Measurements from ENCODE around the gene PLK5. TPM values are rescaled to one million over a fixed set of nuclear protein-coding genes. Genes with fewer than 3 reads are reported as not detected.
"Not testable (repeated sequence)": the region's sequence is repeated elsewhere in the genome, so short reads cannot be mapped to it uniquely, and the experiment has no call there.

Gene PLK5
- total and polyA plus RNA-seq, 9 donors, result 0.08 to 1.9 (median 0.31) TPM

DNA sequence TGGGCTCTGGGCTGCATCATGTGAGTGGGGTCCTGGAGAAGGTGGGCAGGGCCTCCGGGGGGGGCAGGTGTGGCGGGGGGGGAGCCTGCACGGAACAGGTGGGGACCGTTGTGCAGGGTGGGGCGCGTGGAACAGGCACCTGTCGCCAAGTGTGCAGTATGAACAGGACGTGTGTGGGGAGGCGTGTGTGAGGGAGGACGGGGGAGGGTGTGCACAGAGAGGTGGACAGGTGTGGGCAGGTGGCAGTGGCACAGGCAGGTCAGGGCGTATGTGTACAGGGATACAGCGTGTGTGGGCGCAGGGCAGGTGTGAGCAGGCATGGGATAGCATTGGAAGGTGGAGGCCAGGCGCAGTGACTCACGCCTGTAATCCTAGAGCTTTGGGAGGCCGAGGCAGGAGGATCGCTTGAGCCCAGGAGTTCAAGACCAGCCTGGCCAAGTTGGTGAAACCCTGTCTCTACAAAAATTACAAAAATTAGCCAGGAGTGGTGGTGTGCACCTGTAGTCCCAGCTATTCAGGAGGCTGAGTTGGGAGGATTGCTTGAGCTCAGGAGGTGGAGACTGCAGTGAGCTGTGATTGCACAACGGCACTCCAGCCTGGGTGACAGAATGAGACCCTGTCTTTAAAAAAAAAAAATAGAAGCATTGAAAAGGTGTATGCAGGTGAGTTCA is 3.2 kb downstream of the PLK5 start:
- Histone ChIP-seq H3K9me3 (replicated peaks; ENCODE audit: control insufficient read depth, low read depth, low read length) (no peaks in the 10 kb centered on the region), H3K27me3 (ENCODE audit: control insufficient read depth, insufficient read depth, low read length) (peaks cover 49% of the 10 kb centered on the region), H3K36me3 (ENCODE audit: control insufficient read depth, insufficient read depth, low read length) (no peaks in the 10 kb centered on the region), H3K27ac (ENCODE audit: low read length) (no peak overlapping the region), H3K4me1 (ENCODE audit: control insufficient read depth, insufficient read depth, low read length) (peaks cover 3% of the 10 kb centered on the region), H3K4me3 (ENCODE audit: low read length) (no peak overlapping the region)
- no peak for DNase-seq
- 78% methylated on average over 17 of the region's 18 CpGs for WGBS (ENCODE audit: insufficient coverage)

DNA sequence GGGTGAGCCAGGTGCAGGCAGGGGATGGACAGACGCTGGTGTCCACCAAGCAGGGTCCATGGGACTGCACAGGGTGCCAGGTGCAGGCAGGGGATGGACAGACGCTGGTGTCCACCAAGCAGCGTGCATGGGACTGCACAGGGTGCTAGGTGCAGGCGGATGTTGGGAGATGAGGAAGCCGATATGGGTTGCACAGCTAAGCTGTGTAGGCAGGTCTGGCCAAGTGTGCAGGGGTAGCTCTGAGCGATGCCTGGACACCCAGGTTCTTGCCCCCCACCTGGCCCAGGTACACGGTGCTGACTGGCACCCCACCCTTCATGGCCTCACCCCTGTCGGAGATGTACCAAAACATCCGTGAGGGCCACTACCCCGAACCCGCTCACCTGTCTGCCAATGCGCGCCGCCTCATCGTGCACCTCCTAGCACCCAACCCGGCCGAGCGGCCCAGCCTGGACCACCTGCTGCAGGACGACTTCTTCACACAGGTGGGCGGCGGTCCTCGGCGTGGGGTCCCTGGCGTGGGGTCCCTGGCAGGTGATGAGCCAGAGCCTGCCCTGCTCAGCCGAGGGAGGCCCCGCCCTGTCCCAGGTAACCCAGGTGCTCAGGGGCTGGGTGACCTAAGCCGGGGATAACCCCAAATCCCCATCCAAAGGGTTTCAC is 3.9 kb downstream of the PLK5 start:
- no peak for DNase-seq
- no peak overlapping the region for H3K27ac ChIP-seq (ENCODE audit: low read length)
- H3K36me3 ChIP-seq (ENCODE audit: control insufficient read depth, insufficient read depth, low read length), result no peaks in the 10 kb centered on the region
- WGBS (ENCODE audit: insufficient coverage), result 86% methylated on average over 27 of the region's 27 CpGs
- H3K4me3 ChIP-seq (ENCODE audit: low read length), result no peak overlapping the region
- no peaks in the 10 kb centered on the region for H3K9me3 ChIP-seq (replicated peaks; ENCODE audit: control insufficient read depth, low read depth, low read length)
- peaks cover 3% of the 10 kb centered on the region for H3K4me1 ChIP-seq (ENCODE audit: control insufficient read depth, insufficient read depth, low read length)
- H3K27me3 ChIP-seq (ENCODE audit: control insufficient read depth, insufficient read depth, low read length), result peaks cover 45% of the 10 kb centered on the region

DNA sequence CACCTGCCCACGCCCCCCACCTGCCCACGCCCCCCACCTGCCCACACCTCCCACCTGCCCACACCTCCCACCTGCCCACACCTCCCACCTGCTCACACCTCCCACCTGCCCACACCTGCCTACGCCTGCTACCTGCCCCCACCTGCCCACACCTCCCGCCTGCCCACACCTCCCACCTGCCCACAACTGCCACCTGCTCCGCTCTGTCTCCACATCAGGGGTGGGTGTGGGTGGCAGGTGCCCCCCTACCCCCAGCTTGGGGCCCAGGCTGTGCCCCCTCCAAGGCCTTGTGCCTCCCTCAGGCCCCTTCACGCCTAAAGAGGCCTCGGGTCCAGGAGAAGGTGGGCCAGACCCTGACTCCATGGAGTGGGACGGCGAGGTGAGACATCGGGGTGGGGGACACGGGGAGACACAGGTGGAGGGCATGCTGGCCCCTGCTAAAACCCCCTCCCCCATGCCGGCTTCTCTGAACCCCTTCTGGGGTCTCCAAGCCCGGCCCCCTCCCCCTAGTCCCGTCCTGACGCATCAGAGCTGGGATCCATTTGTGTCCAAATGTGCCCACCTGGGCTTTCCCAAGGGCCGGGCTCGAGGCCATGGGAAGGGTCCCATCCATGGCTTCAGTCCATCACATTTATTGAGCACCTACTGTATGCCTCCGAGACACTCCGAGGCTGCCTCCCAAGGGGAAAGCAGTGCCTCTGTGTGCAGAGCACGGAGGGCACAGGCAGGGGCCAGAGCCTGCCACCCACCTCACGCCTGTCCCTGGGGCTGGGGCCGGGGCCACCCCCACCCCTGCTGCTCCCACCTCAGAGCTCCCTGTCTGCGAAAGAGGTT is 4.9 kb downstream of the PLK5 start:
- H3K27me3 ChIP-seq (ENCODE audit: control insufficient read depth, insufficient read depth, low read length), result peaks cover 40% of the 10 kb centered on the region
- WGBS (ENCODE audit: insufficient coverage), result 75% methylated on average over 18 of the region's 23 CpGs
- DNase-seq, result no peak
- H3K4me3 ChIP-seq (ENCODE audit: low read length), result no peak overlapping the region
- no peaks in the 10 kb centered on the region for H3K36me3 ChIP-seq (ENCODE audit: control insufficient read depth, insufficient read depth, low read length)
- H3K4me1 ChIP-seq (ENCODE audit: control insufficient read depth, insufficient read depth, low read length), result peaks cover 3% of the 10 kb centered on the region
- no peak overlapping the region for H3K27ac ChIP-seq (ENCODE audit: low read length)
- no peaks in the 10 kb centered on the region for H3K9me3 ChIP-seq (replicated peaks; ENCODE audit: control insufficient read depth, low read depth, low read length)

- H3K4me3 ChIP-seq (ENCODE audit: low read length), result no peak overlapping the region
- H3K36me3 ChIP-seq (ENCODE audit: control insufficient read depth, insufficient read depth, low read length), result no peaks in the 10 kb centered on the region
- peaks cover under 1% of the 10 kb centered on the region for H3K4me1 ChIP-seq (ENCODE audit: control insufficient read depth, insufficient read depth, low read length)
- WGBS (ENCODE audit: insufficient coverage), result 76% methylated on average over 13 of the region's 16 CpGs
- no peak for DNase-seq
- H3K27ac ChIP-seq (ENCODE audit: low read length), result no peak overlapping the region
- peaks cover 37% of the 10 kb centered on the region for H3K27me3 ChIP-seq (ENCODE audit: control insufficient read depth, insufficient read depth, low read length)
- no peaks in the 10 kb centered on the region for H3K9me3 ChIP-seq (replicated peaks; ENCODE audit: control insufficient read depth, low read depth, low read length)
Observed at GRCh38 chr19:1529430-1529816, 5.5 kb downstream of the PLK5 start.

DNA sequence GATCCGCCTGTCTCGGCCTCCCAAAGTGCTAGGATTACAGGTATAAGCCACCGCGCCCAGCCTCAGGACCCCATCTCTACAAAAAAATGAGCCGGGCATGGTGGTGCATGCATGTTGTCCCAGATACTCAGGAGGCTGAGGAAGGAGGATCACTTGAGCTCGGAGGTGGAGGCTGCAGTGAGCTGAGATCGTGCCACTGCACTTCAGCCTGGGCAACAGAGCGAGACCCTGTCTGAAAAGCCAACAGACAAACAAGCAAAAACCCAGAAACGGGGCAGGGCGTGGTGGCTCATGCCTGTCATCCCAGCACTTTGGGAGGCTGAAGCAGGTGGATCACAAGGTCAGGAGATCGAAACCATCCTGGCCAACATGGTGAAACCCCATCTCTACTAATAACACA is 7.0 kb downstream of the PLK5 start:
- not testable (repeated sequence) for H3K9me3 ChIP-seq (replicated peaks; ENCODE audit: control insufficient read depth, low read depth, low read length); H3K36me3 ChIP-seq (ENCODE audit: control insufficient read depth, insufficient read depth, low read length); DNase-seq; H3K4me1 ChIP-seq (ENCODE audit: control insufficient read depth, insufficient read depth, low read length); H3K27ac ChIP-seq (ENCODE audit: low read length); H3K4me3 ChIP-seq (ENCODE audit: low read length)
- peaks cover 25% of the 10 kb centered on the region for H3K27me3 ChIP-seq (ENCODE audit: control insufficient read depth, insufficient read depth, low read length)
- 96% methylated on average over 10 of the region's 11 CpGs for WGBS (ENCODE audit: insufficient coverage)

DNA sequence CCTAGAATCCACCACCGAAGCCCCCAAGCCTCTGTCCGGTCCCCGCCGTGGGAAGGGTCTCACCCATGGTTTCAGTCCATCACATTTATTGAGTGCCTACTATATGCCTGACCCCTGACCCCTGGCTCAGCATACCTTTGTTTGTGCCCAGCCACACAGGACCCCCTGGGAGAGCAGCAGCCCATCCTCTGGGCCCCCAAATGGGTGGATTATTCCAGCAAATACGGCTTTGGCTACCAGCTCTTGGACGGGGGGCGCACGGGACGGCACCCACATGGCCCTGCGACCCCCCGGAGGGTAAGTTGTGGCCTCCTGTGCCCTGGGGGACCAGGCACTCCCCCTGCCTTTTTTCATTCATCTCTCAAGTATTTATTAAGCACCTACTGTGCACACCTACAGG is 7.7 kb downstream of the PLK5 start:
- peaks cover 19% of the 10 kb centered on the region for H3K27me3 ChIP-seq (ENCODE audit: control insufficient read depth, insufficient read depth, low read length)

DNA sequence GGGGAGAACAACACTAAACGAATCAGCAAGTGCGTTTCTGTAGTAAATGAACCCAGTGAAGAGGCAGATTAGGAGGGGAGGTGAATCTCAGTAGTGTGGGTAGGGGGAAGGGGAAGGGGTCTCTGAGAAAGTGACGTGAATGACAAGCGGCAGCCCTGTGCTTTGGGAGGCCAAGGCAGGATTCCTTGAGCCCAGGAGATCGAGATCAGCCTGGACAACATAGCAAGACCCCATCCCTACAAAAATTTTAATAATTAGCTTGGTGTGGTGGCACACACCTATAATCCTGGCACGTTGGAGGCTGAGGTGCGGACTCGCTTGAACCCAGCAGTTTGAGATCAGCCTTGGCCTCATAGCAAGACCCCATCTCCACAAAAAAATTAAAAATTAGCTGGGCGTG is 8.1 kb downstream of the PLK5 start:
- Histone ChIP-seq H3K27ac (ENCODE audit: low read length) (no peak overlapping the region), H3K36me3 (ENCODE audit: control insufficient read depth, insufficient read depth, low read length) (no peaks in the 10 kb centered on the region), H3K9me3 (replicated peaks; ENCODE audit: control insufficient read depth, low read depth, low read length) (no peaks in the 10 kb centered on the region), H3K4me1 (ENCODE audit: control insufficient read depth, insufficient read depth, low read length) (no peaks in the 10 kb centered on the region), H3K27me3 (ENCODE audit: control insufficient read depth, insufficient read depth, low read length) (peaks cover 17% of the 10 kb centered on the region), H3K4me3 (ENCODE audit: low read length) (no peak overlapping the region)
- DNase-seq, result no peak
- WGBS (ENCODE audit: insufficient coverage), result 71% methylated on average over 2 of the region's 9 CpGs

More for the DNA sequence above, 7.7 kb downstream of the PLK5 start:
- H3K36me3 ChIP-seq (ENCODE audit: control insufficient read depth, insufficient read depth, low read length), result no peaks in the 10 kb centered on the region
- no peaks in the 10 kb centered on the region for H3K9me3 ChIP-seq (replicated peaks; ENCODE audit: control insufficient read depth, low read depth, low read length)
- no peak for DNase-seq
- H3K4me3 ChIP-seq (ENCODE audit: low read length), result no peak overlapping the region
- H3K4me1 ChIP-seq (ENCODE audit: control insufficient read depth, insufficient read depth, low read length), result no peaks in the 10 kb centered on the region
- no peak overlapping the region for H3K27ac ChIP-seq (ENCODE audit: low read length)
- 82% methylated on average over 11 of the region's 11 CpGs for WGBS (ENCODE audit: insufficient coverage)

- WGBS (ENCODE audit: insufficient coverage), result 80% methylated on average over 8 of the region's 23 CpGs
- Histone ChIP-seq H3K27me3 (ENCODE audit: control insufficient read depth, insufficient read depth, low read length) (peaks cover 17% of the 10 kb centered on the region), H3K36me3 (ENCODE audit: control insufficient read depth, insufficient read depth, low read length) (no peaks in the 10 kb centered on the region), H3K27ac (ENCODE audit: low read length) (no peak overlapping the region), H3K9me3 (replicated peaks; ENCODE audit: control insufficient read depth, low read depth, low read length) (no peaks in the 10 kb centered on the region), H3K4me3 (ENCODE audit: low read length) (no peak overlapping the region), H3K4me1 (ENCODE audit: control insufficient read depth, insufficient read depth, low read length) (peaks cover 1% of the 10 kb centered on the region)
- no peak for DNase-seq
Observed at GRCh38 chr19:1533510-1534150, 9.8 kb downstream of the PLK5 start.

GRCh38 chr19:1534972-1535371 is 11.1 kb downstream of the PLK5 start:
- DNase-seq, result no peak
- 86% methylated on average over 14 of the region's 14 CpGs for WGBS (ENCODE audit: insufficient coverage)

DNA sequence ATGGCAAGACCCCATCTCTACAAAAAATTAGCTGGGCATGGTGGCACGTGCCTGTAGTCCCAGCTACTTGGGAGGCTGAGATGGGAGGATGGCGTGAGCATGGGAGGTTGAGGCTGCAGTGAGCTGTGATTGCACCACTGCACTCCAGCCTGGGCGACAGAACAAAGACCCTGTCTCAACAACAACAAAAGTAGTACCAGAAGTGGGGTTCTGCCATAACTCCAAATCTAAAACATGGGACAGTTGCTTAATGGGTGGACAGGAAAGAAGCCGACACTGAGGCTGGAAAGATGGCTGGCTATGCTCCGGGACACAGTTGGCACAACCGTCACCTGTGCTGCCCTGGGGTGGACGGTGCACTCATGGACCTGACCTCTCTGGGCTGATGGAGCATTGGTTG is 11.8 kb downstream of the PLK5 start:
- not testable (repeated sequence) for H3K4me3 ChIP-seq (ENCODE audit: low read length); H3K27ac ChIP-seq (ENCODE audit: low read length); DNase-seq; H3K36me3 ChIP-seq (ENCODE audit: control insufficient read depth, insufficient read depth, low read length); H3K9me3 ChIP-seq (replicated peaks; ENCODE audit: control insufficient read depth, low read depth, low read length)
- H3K4me1 ChIP-seq (ENCODE audit: control insufficient read depth, insufficient read depth, low read length), result peaks cover 11% of the 10 kb centered on the region
- peaks cover 16% of the 10 kb centered on the region for H3K27me3 ChIP-seq (ENCODE audit: control insufficient read depth, insufficient read depth, low read length)
- 93% methylated on average over 5 of the region's 7 CpGs for WGBS (ENCODE audit: insufficient coverage)

More at GRCh38 chr19:1534972-1535371, 11.1 kb downstream of the PLK5 start:
- H3K27me3 ChIP-seq (ENCODE audit: control insufficient read depth, insufficient read depth, low read length), result peaks cover 16% of the 10 kb centered on the region
- H3K4me1 ChIP-seq (ENCODE audit: control insufficient read depth, insufficient read depth, low read length), result peaks cover 5% of the 10 kb centered on the region
- H3K4me3 ChIP-seq (ENCODE audit: low read length), result no peak overlapping the region
- no peaks in the 10 kb centered on the region for H3K9me3 ChIP-seq (replicated peaks; ENCODE audit: control insufficient read depth, low read depth, low read length)
- H3K36me3 ChIP-seq (ENCODE audit: control insufficient read depth, insufficient read depth, low read length), result no peaks in the 10 kb centered on the region
- no peak overlapping the region for H3K27ac ChIP-seq (ENCODE audit: low read length)
